Spleen (tissue), 11 donors: ENCODE measurements around the gene STON2. TPM values are rescaled to one million over a fixed set of nuclear protein-coding genes. Genes with fewer than 3 reads are reported as not detected.
A peak's percentile ranks its signal among the peaks of the same experiment; 100 is the strongest.

Source experiments
- DNase-seq: peaks from one replicate; pipeline ENCODE4 v3.0.0-alpha.2; 2020
- H3K27ac ChIP-seq, 8 donors: fragments of 200-600 bp; sonication (generic) in 7 of 8; 1 replicate in 4 of 8; 2 replicates in 4 of 8; pipeline versions ENCODE4 v1.5.0 to v1.8.0; 2016 to 2021; ENCODE audit warnings: inconsistent platforms in 4 of 8, mild to moderate bottlenecking in 4 of 8, moderate library complexity in 1 of 8
- H3K27me3 ChIP-seq, 7 donors: fragments of 200-600 bp; sonication (generic) in 6 of 7; replicated peaks in 1 of 7; 1 replicate in 4 of 7; 2 replicates in 3 of 7; pipeline versions ENCODE4 v1.5.0 to v1.8.0; 2016 to 2021; ENCODE audit warnings: inconsistent platforms in 3 of 7, mild to moderate bottlenecking in 1 of 7
- H3K36me3 ChIP-seq, 6 donors: fragments of 200-600 bp; sonication (generic) in 5 of 6; 1 replicate in 4 of 6; 2 replicates in 2 of 6; pipeline versions ENCODE4 v1.5.0 to v1.8.0; 2016 to 2021; ENCODE audit warnings: inconsistent platforms in 2 of 6
- H3K4me1 ChIP-seq, 6 donors: fragments of 200-600 bp; sonication (generic) in 5 of 6; 1 replicate in 3 of 6; 2 replicates in 3 of 6; pipeline versions ENCODE4 v1.5.0 to v1.8.0; 2016 to 2021; ENCODE audit warnings: inconsistent platforms in 3 of 6
- H3K4me3 ChIP-seq, 8 donors: fragments of 200-600 bp; sonication (generic) in 7 of 8; 1 replicate in 4 of 8; 2 replicates in 4 of 8; pipeline versions ENCODE4 v1.5.0 to v1.8.0; 2016 to 2021; ENCODE audit warnings: inconsistent platforms in 4 of 8, mild to moderate bottlenecking in 4 of 8, moderate library complexity in 2 of 8
- H3K9me3 ChIP-seq, 8 donors: fragments of 200-600 bp; sonication (generic) in 7 of 8; 1 replicate in 4 of 8; 2 replicates in 4 of 8; pipeline versions ENCODE4 v1.5.0 to v1.8.0; 2016 to 2021; ENCODE audit warnings: inconsistent platforms in 4 of 8
- CTCF ChIP-seq, 11 experiments: fragments of 200-600 bp in 7 of 11; fragments of 450-650 bp in 4 of 11; sonication (generic) in 4 of 11; IDR thresholded peaks in 8 of 11; conservative IDR thresholded peaks in 3 of 11; 1 replicate in 7 of 11; 2 replicates in 4 of 11; pipeline versions ENCODE4 v1.4.0 to v1.8.0; 2016 to 2021; ENCODE audit warnings: antibody characterized with exemption in 11 of 11, inconsistent platforms in 4 of 11, mild to moderate bottlenecking in 1 of 11
- POLR2A ChIP-seq, 3 donors: fragments of 450-650 bp; IDR thresholded peaks; one replicate each; pipeline ENCODE4 v1.5.1; 2017; ENCODE audit warnings: antibody characterized with exemption in 3 of 3, mild to moderate bottlenecking in 1 of 3
- POLR2AphosphoS5 ChIP-seq, 3 donors: sonication (generic); formaldehyde crosslinking; IDR thresholded peaks; one replicate each; pipeline ENCODE4 v1.5.1; 2017; ENCODE audit warnings: antibody characterized with exemption in 3 of 3
- WGBS, 5 donors: extraction: QIAGEN DNeasy Blood & Tissue Kit in 3 of 5; methylation state at CpG; one replicate each; pipeline versions ENCODE4 v1.1.5 to v1.1.7; 2013 to 2018; 5-methylcytosine and 5-hydroxymethylcytosine counted together
- intact Hi-C: fragments of 100-400 bp; cut with DNase I; formaldehyde crosslinking; loops from one replicate; pipeline ENCODE4 v1.15.0; 2023; ENCODE audit warnings: low total_unique reads
- polyA plus RNA-seq, 3 donors: library from polyadenylated mRNA; stranded (reverse); fragments of 200-250 nt; gene quantifications; one replicate each; pipeline ENCODE4 v1.2.1, GENCODE V29; 2013
- total RNA-seq, 7 donors: library from RNA; depleted of rRNA in 3 of 7; stranded (reverse); fragments of >200 nt in 3 of 7; fragmentation: NEBNext Ultra II Directional in 4 of 7; extraction: Animal tissue kit (Norgen Biotek cat#: 25700) in 4 of 7; gene quantifications; one replicate each; pipeline versions ENCODE4 v1.1.0 to v1.2.1, GENCODE V29; 2016 to 2021
- donor health status: healthy with polysubstance abuse.
- donor health status: DM: no; HTN: no; CAD: no; lungs with moderate emphysema.
- donor health status: DM: no; HTN: no; CAD: no.
- donor health status: Bipolar disorder and iron deficiency.
- donor health status: healthy.
- donor health status: DM: no; HTN: no; CAD: no.
- donor health status: DM: yes; HTN: yes; CAD: no.

The STON2 gene
- total and polyA plus RNA-seq, 10 donors: 3.5 to 236 (median 167) TPM

GRCh38 chr14:81277096-81277495 is 123.0 kb downstream of the STON2 start:
- TF ChIP-seq CTCF (IDR thresholded peaks at IDR 0.05 in 8 of 11, conservative IDR thresholded peaks at IDR 0.05 in 3 of 11) (no peak), POLR2A (IDR thresholded peaks at IDR 0.05) (no peak), POLR2AphosphoS5 (IDR thresholded peaks at IDR 0.05) (no peak)
- H3K4me3 ChIP-seq: no peak overlapping the region
- peaks cover 0 to 4% (median 0%) of the 10 kb centered on the region in 7 donors for H3K27me3 ChIP-seq
- H3K27ac ChIP-seq: peak overlapping the region in 5 of 8 donors; percentile 56 to 78 (median 67)
- 84 to 92% (median 89%) methylated on average over 12 of the region's 12 CpGs for WGBS, 5 donors
- intact Hi-C loops: no loop called here
- DNase-seq: no peak
- peaks cover 8 to 38% (median 20%) of the 10 kb centered on the region in 6 donors for H3K4me1 ChIP-seq
- H3K36me3 ChIP-seq: peaks cover 0 to 19% (median 0%) of the 10 kb centered on the region in 6 donors
- H3K9me3 ChIP-seq: no peaks in the 10 kb centered on the region

DNA sequence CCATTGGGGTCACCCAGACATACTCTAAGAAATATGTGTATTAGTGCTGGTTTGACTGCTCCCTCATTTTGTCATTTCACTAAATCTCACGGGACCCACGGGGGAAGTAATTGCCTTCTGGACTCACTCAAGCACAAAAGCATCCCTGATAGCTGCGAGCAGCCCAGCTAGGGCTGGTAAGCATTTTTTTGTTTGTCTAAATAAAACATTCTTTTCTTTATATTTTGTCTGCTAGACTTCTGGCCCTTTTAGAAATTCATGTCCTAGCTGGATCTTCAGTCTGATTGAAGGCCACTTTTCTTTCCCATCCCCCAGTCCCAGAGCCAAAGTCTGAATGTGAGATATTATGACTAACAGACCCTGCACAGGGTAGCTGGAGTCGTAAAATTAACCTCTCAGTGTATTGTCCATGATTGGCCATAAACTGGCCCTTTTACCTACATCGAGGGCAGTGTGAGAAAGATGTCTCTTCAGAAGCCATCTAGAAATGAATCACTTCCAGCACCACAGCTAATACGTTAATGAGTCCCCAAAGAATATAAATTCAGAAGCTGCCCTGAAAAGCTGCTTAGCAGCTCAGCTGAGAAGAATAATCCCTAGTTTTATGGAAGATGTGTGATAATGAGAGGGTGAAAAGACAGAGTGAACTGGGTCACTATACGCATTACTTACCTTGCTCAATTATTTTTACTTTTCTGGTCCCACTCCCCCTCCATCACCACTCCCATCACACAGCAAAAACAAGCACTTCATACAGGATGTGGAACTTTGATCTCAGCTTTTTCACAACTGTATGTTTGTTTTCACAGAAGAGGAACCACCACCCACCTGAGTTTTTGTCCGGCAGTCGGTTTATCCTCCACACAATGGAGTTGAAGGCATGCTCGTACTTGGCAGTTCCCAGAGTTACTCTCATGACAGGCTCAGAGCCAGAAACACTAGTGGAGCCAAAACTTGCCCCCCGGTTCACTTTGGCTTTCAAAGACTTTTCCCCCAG is 123.8 kb downstream of the STON2 start:
- TF ChIP-seq POLR2AphosphoS5 (IDR thresholded peaks at IDR 0.05): no peak
- no peak for TF ChIP-seq POLR2A (IDR thresholded peaks at IDR 0.05)
- TF ChIP-seq CTCF (IDR thresholded peaks at IDR 0.05 in 8 of 11, conservative IDR thresholded peaks at IDR 0.05 in 3 of 11): no peak
- 51 to 71% (median 60%) methylated on average over 11 of the region's 11 CpGs for WGBS, 5 donors
- intact Hi-C loops: no loop called here

DNA sequence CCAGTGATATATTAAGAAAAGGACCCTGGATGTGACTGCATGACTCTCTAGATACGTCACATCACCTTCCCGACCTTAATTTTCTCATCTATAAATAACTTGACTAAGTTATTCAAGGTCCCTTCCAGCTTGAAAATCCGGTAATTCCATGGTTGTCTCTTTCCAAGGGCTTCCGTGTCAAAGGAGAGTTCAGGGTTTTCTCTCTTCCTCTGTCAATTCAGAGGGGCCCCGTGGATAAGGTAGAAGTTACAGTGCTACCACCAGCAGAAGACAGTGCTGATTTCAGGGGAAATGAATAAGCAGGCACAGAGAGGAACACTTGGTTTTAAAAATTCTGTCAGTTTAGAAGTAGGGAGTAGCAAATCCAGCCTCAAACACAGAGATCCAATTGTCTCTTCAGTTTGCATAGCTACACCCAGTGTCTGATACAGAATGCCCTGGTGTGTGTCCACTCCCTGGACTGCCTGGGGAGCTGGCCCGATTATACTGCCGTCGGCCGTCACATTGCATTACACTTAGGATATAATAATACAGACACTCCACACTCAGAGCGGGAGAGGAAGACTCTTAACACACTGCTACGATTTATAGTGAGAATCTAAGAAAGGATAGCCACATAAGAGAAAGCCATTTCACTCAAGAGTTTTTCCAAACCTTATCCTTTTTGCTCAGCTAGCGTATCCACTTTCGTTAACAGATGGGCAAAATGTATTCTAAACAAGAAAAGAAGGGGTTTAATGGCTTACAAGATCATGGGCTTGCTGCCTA is 124.6 kb downstream of the STON2 start:
- no peak for DNase-seq
- TF ChIP-seq POLR2AphosphoS5 (IDR thresholded peaks at IDR 0.05): peak in 1 of 3 donors; percentile 55
- no peak for TF ChIP-seq CTCF (IDR thresholded peaks at IDR 0.05 in 8 of 11, conservative IDR thresholded peaks at IDR 0.05 in 3 of 11)
- TF ChIP-seq POLR2A (IDR thresholded peaks at IDR 0.05): no peak
- Histone ChIP-seq H3K9me3 (no peaks in the 10 kb centered on the region), H3K4me3 (no peak overlapping the region), H3K4me1 (peaks cover 8 to 47% (median 24%) of the 10 kb centered on the region in 6 donors), H3K27ac (peak overlapping the region in 7 of 8 donors; percentile 46 to 78 (median 67)), H3K27me3 (peaks cover 0 to 4% (median 0%) of the 10 kb centered on the region in 7 donors), H3K36me3 (peaks cover 0 to 19% (median 0%) of the 10 kb centered on the region in 6 donors)
- WGBS, 5 donors: 64 to 73% (median 66%) methylated on average over 13 of the region's 13 CpGs
- intact Hi-C loops: no loop called here

More for the DNA sequence above, 123.8 kb downstream of the STON2 start:
- H3K36me3 ChIP-seq: peaks cover 0 to 19% (median 0%) of the 10 kb centered on the region in 6 donors
- H3K27me3 ChIP-seq: peaks cover 0 to 4% (median 0%) of the 10 kb centered on the region in 7 donors
- DNase-seq: no peak
- no peak overlapping the region for H3K4me3 ChIP-seq
- H3K4me1 ChIP-seq: peaks cover 8 to 38% (median 20%) of the 10 kb centered on the region in 6 donors
- peak overlapping the region in 7 of 8 donors; percentile 29 to 78 (median 60) for H3K27ac ChIP-seq
- no peaks in the 10 kb centered on the region for H3K9me3 ChIP-seq
